ENCODE data around the gene E2F2. TPM values are rescaled to one million over a fixed set of nuclear protein-coding genes. Genes with fewer than 3 reads are reported as not detected.

E2F2 gene
- total RNA-seq, 1 donor from 2014 or later: 2.9 TPM

GRCh38 chr1:23524163-23524562 lies 6.9 kb downstream of the E2F2 start:
- intact Hi-C loops (cut with DNase I): no loop called here
- TF ChIP-seq POLR2AphosphoS5 (IDR thresholded peaks at IDR 0.05; ENCODE audit: insufficient read depth in 1 of 2, low read depth in 1 of 2) (no peak), CTCF (IDR thresholded peaks at IDR 0.05) (no peak), POLR2A (IDR thresholded peaks at IDR 0.05) (no peak)
- Histone ChIP-seq H3K27me3 (no peaks in the 10 kb centered on the region), H3K27ac (no peak overlapping the region), H3K36me3 (no peaks in the 10 kb centered on the region), H3K9me3 (no peaks in the 10 kb centered on the region), H3K4me1 (peaks cover 22% of the 10 kb centered on the region), H3K4me3 (no peak overlapping the region)
- DNase-seq (ENCODE audit: extremely low spot score in 2 of 2): no peak

GRCh38 chr1:23522244-23522982 lies 8.6 kb downstream of the E2F2 start:
- H3K4me1 ChIP-seq: peaks cover 7% of the 10 kb centered on the region
- no peak for DNase-seq (ENCODE audit: extremely low spot score in 2 of 2)
- no peaks in the 10 kb centered on the region for H3K27me3 ChIP-seq
- H3K4me3 ChIP-seq: no peak overlapping the region
- no peak for TF ChIP-seq CTCF (IDR thresholded peaks at IDR 0.05)
- TF ChIP-seq POLR2AphosphoS5 (IDR thresholded peaks at IDR 0.05; ENCODE audit: insufficient read depth in 1 of 2, low read depth in 1 of 2): no peak
- no peak for TF ChIP-seq POLR2A (IDR thresholded peaks at IDR 0.05)
- no peaks in the 10 kb centered on the region for H3K9me3 ChIP-seq
- no peaks in the 10 kb centered on the region for H3K36me3 ChIP-seq
- intact Hi-C loops (cut with DNase I): no loop called here
- H3K27ac ChIP-seq: no peak overlapping the region

- H3K27me3 ChIP-seq: no peaks in the 10 kb centered on the region
- H3K27ac ChIP-seq: no peak overlapping the region
- TF ChIP-seq CTCF (IDR thresholded peaks at IDR 0.05) (no peak), POLR2A (IDR thresholded peaks at IDR 0.05) (no peak), POLR2AphosphoS5 (IDR thresholded peaks at IDR 0.05; ENCODE audit: insufficient read depth in 1 of 2, low read depth in 1 of 2) (no peak)
- no peak for DNase-seq (ENCODE audit: extremely low spot score in 2 of 2)
- H3K9me3 ChIP-seq: no peaks in the 10 kb centered on the region
- H3K4me3 ChIP-seq: no peak overlapping the region
- peaks cover 1% of the 10 kb centered on the region for H3K4me1 ChIP-seq
- intact Hi-C loops (cut with DNase I): no loop called here
- no peaks in the 10 kb centered on the region for H3K36me3 ChIP-seq
Measured at GRCh38 chr1:23521588-23521987, 9.4 kb downstream of the E2F2 start.

- Histone ChIP-seq H3K4me3 (no peak overlapping the region), H3K27ac (no peak overlapping the region), H3K27me3 (no peaks in the 10 kb centered on the region), H3K4me1 (no peaks in the 10 kb centered on the region), H3K9me3 (no peaks in the 10 kb centered on the region), H3K36me3 (no peaks in the 10 kb centered on the region)
- intact Hi-C loops (cut with DNase I): no loop called here
- TF ChIP-seq POLR2A (IDR thresholded peaks at IDR 0.05): no peak
- no peak for DNase-seq (ENCODE audit: extremely low spot score in 2 of 2)
Measured at GRCh38 chr1:23517581-23517980, 13.5 kb downstream of the E2F2 start.

GRCh38 chr1:23515905-23516304 lies 15.1 kb downstream of the E2F2 start:
- H3K9me3 ChIP-seq: no peaks in the 10 kb centered on the region
- no peak overlapping the region for H3K4me3 ChIP-seq
- intact Hi-C loops (cut with DNase I): no loop called here
- H3K4me1 ChIP-seq: no peaks in the 10 kb centered on the region
- TF ChIP-seq CTCF (IDR thresholded peaks at IDR 0.05) (no peak), POLR2A (IDR thresholded peaks at IDR 0.05) (no peak), POLR2AphosphoS5 (IDR thresholded peaks at IDR 0.05; ENCODE audit: insufficient read depth in 1 of 2, low read depth in 1 of 2) (no peak)
- H3K27ac ChIP-seq: no peak overlapping the region
- no peaks in the 10 kb centered on the region for H3K36me3 ChIP-seq
- H3K27me3 ChIP-seq: no peaks in the 10 kb centered on the region
- no peak for DNase-seq (ENCODE audit: extremely low spot score in 2 of 2)

All from vagina (tissue), 2 donors.